Adipose tissue (tissue), 3 donors: ENCODE results near the gene CETN1. TPM values are rescaled to one million over a fixed set of nuclear protein-coding genes. Genes with fewer than 3 reads are reported as not detected.

Experiments
- H3K27ac ChIP-seq: one replicate; pipeline ENCODE4 v1.5.1; 2013; ENCODE audit warnings: low read depth, low read length
- WGBS, 3 donors: extraction: QIAGEN DNeasy Blood & Tissue Kit; methylation state at CpG; one replicate each; pipeline ENCODE4 v1.1.7; 2013; 5-methylcytosine and 5-hydroxymethylcytosine counted together
- polyA plus RNA-seq, 3 donors: library from polyadenylated mRNA; stranded (reverse); fragments of 200-250 nt; gene quantifications; one replicate each; pipeline ENCODE4 v1.2.3, GENCODE V29; 2013
- donor health status: healthy with polysubstance abuse.
- donor health status: Bipolar disorder and iron deficiency.
- donor health status: healthy.

The CETN1 gene
- polyA plus RNA-seq: not detected

GRCh38 chr18:580154-580553 is at the start of gene CETN1:
TSS of gene CETN1 (plus strand) at chr18:580380. CDS start at chr18:580409, 29 bp downstream.
- whole genome bisulfite sequencing, 3 donors: 97 to 98% (median 97%) methylated on average over 36 to 38 of the region's 38 CpGs
- no peak within 1 kb of the TSS for H3K27ac ChIP-seq

- 63 to 79% (median 65%) methylated on average over 4 of the region's 4 CpGs for WGBS, 3 donors
- no peak overlapping the region for H3K27ac ChIP-seq
These were observed 48.2 kb upstream of the CETN1 start for GRCh38 chr18:532018-532417.

GRCh38 chr18:532632-533031 is 47.5 kb upstream of the CETN1 start:
- H3K27ac ChIP-seq: no peak overlapping the region

GRCh38 chr18:533995-534601 is 46.1 kb upstream of the CETN1 start:
- no peak overlapping the region for H3K27ac ChIP-seq
- 46 to 87% (median 84%) methylated on average over 6 of the region's 6 CpGs for WGBS, 3 donors

- WGBS, 3 donors: 66 to 75% (median 75%) methylated on average over 4 of the region's 4 CpGs
- no peak overlapping the region for H3K27ac ChIP-seq
These were observed 36.6 kb upstream of the CETN1 start for GRCh38 chr18:543447-544078.

GRCh38 chr18:549967-550366 is 30.2 kb upstream of the CETN1 start:
- WGBS, 3 donors: 72 to 95% (median 74%) methylated on average over 3 of the region's 3 CpGs
- H3K27ac ChIP-seq: no peak overlapping the region

GRCh38 chr18:551404-552061 is 28.6 kb upstream of the CETN1 start:
- 70 to 83% (median 82%) methylated on average over 4 of the region's 4 CpGs for WGBS, 3 donors
- H3K27ac ChIP-seq: no peak overlapping the region

GRCh38 chr18:555705-556457 is 24.3 kb upstream of the CETN1 start:
- WGBS, 3 donors: 67 to 79% (median 74%) methylated on average over 13 of the region's 13 CpGs
- no peak overlapping the region for H3K27ac ChIP-seq

GRCh38 chr18:564708-565561 is 15.2 kb upstream of the CETN1 start:
- WGBS, 3 donors: 54 to 67% (median 61%) methylated on average over 11 of the region's 11 CpGs
- H3K27ac ChIP-seq: no peak overlapping the region

- 87 to 93% (median 91%) methylated on average over 7 of the region's 7 CpGs for WGBS, 3 donors
- no peak overlapping the region for H3K27ac ChIP-seq
These were observed 14.6 kb upstream of the CETN1 start for GRCh38 chr18:565562-566061.

- H3K27ac ChIP-seq: no peak overlapping the region
- 76 to 88% (median 85%) methylated on average over 3 of the region's 3 CpGs for WGBS, 3 donors
These were observed 13.1 kb upstream of the CETN1 start for GRCh38 chr18:567122-567521.

- no peak overlapping the region for H3K27ac ChIP-seq
- WGBS, 3 donors: 76 to 91% (median 89%) methylated on average over 3 of the region's 3 CpGs
These were observed 11.4 kb upstream of the CETN1 start for GRCh38 chr18:568731-569130.

- 61 to 68% (median 64%) methylated on average over 3 of the region's 3 CpGs for WGBS, 3 donors
- no peak overlapping the region for H3K27ac ChIP-seq
These were observed 9.9 kb upstream of the CETN1 start for GRCh38 chr18:570256-570655.

GRCh38 chr18:570697-571096 is 9.5 kb upstream of the CETN1 start:
- WGBS, 3 donors: 71 to 92% (median 81%) methylated on average over 5 of the region's 5 CpGs
- no peak overlapping the region for H3K27ac ChIP-seq

GRCh38 chr18:572091-572830 is 7.9 kb upstream of the CETN1 start:
- WGBS, 3 donors: 86 to 89% (median 86%) methylated on average over 9 of the region's 9 CpGs
- no peak overlapping the region for H3K27ac ChIP-seq

- no peak overlapping the region for H3K27ac ChIP-seq
These were observed 7.3 kb upstream of the CETN1 start for GRCh38 chr18:572831-573289.

- no peak overlapping the region for H3K27ac ChIP-seq
- 46 to 75% (median 66%) methylated on average over 1 of the region's 1 CpG for WGBS, 3 donors
These were observed 6.8 kb upstream of the CETN1 start for GRCh38 chr18:573385-573784.
